GM18520 (cell line): ENCODE data around the gene ETDB.
A peak's percentile ranks its signal among the peaks of the same experiment; 100 is the strongest.
"Not testable (repeated sequence)": the region's sequence is repeated elsewhere in the genome, so short reads cannot be mapped to it uniquely, and the experiment has no call there.

Experiments
- ATAC-seq: cut with Tn5 transposase; IDR thresholded peaks from one replicate; pipeline ENCODE4 v1.9.1; 2021; ENCODE audit not compliant: unreplicated experiment

The ETDB gene

DNA sequence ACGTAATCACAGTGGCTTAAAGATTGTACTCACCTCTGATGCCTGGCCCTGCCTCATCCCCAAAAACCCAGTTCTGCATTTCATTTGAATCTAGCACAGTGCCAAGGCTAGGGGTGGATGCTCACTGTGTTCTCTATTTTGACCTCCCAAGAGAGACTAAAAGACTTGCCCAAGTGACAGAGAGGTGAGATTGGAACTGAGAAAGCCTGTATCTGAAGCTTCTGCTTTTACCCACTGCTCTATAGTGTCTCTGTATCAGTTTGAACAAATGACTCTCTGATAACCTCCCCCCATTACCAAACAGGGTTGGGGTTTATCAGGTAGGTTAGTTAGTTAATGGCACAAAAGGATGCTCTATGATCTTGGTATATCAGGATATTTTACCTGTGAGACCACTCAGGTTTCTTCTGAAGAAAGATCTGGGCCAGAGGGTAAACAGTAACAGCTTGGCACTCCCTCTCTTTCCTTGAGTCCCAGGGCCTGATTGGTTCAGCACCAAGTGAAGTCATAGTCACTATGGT, at the start of gene ETDB:
Gene ETDB, minus strand, starts transcription at position 471 of the 521 bp plus-strand sequence. CDS start 1,265 bp downstream, outside the sequence.
- ATAC-seq = not testable (repeated sequence)

GRCh38 chrX:135169534-135169933, 49.2 kb upstream of the ETDB start:
- not testable (repeated sequence) for ATAC-seq

DNA sequence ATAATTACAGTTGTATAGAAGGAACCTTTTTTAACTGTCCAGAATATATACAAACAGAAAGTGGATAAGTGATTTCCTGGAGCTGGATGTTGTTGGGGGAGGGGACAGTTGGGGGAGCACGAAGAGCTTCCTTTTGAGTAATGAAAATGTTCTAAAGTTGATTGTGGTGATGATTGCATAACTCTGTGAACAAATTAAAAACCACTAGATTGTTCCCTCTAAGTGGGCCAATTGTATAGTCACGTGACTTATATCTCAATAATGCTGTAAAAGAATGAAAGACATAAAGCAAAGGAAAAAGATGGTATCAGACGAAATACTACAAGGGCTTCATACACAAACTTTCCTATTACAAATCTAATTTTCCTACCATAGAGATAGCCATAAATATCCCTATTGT, 48.2 kb upstream of the ETDB start:
- no peak for ATAC-seq

- ATAC-seq = not testable (repeated sequence)
Measured at GRCh38 chrX:135154688-135155087, 34.4 kb upstream of the ETDB start.

- not testable (repeated sequence) for ATAC-seq
Measured at GRCh38 chrX:135126145-135126544, 5.8 kb upstream of the ETDB start.

GRCh38 chrX:135116064-135116463, 4.3 kb downstream of the ETDB start:
- not testable (repeated sequence) for ATAC-seq

DNA sequence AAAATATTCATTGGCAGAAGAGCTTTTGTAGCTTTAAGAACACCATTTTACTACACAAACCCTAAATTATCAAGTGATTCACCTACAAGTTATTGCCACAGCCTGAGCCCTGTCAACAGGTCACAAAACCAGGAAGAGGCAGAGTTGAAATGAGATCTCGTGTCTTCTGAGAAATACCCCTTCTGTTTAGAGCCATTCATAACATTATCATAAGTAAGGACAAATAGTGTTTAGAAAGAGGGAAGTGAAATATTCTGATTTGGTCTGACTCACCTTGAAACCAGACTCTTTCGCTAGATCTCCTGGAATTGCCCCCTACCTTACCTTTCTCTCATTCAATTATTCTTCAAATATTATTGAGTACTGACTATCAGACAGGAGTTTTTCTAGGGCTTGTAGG, 5.9 kb downstream of the ETDB start:
- ATAC-seq = peak; percentile 91

DNA sequence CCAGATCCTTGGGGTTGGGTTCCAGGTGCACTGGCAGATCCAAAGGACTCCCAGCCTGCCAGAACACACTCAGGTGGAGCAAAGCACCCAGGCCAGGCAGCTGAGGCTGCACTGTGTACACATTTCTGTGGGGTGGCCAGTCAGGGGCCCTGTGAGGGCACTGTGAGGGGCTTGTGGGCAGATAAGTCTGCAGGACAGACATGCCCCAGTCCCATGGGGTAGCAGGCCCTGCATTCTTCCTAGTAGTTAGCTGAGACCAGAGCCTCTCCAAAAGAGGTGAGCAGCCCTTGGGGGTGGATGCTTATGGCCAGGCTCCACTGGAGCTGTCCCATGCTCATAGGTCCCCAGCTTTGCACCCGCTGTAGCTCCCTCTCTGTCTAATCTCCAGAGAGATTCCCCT, 7.6 kb downstream of the ETDB start:
- ATAC-seq = no peak

- no peak for ATAC-seq
Measured at GRCh38 chrX:135112096-135112729, 8.1 kb downstream of the ETDB start.

DNA sequence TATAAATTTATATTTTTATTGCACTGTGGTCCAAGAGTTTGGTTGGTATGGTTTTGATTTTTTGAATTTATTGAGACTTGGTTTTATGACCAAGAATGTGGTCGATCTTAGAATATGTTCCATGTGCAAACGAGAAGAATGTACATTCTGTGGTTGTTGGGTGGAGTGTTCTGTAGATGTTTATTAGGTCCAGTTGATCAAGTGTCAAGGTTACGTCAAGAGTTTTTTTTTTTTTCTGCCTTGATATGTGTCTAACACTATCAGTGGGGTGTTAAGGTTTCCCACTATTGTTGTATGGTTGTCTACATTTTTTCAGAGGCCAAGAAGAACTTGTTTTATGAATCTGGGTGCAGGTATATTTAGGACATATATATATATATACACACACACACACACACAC, 10.8 kb downstream of the ETDB start:
- ATAC-seq = no peak

GRCh38 chrX:135099493-135099783, 20.9 kb downstream of the ETDB start:
- ATAC-seq = no peak

DNA sequence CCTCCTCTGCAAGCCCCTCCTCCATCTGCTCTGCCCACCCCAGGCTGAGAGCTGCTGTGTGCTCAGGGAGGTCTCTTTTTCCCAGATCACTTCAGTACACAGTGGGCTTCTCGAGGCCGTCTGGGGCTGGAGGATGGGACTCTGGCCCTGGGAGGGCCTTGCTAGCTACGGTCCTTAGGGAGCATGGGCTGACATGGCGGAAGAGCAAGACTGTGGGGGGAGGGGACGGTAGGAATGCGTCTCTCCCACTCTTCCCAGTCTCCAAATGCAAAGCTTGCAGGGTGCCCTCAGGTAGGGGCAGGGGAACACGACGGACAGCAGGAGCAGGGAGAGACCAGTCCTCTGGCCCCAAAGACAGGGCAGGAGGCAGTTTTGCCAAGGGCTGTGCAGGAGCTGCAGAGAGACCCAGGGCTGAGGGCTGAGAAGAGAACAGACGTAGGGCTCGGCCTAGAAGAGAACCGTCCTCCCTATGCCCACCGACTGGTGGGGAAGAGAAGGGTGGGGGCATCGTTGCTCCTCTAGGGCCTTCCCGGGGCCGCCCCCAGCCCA, 23.1 kb downstream of the ETDB start:
- ATAC-seq = not testable (repeated sequence)

GRCh38 chrX:135095715-135096114, 24.6 kb downstream of the ETDB start:
- ATAC-seq = no peak

DNA sequence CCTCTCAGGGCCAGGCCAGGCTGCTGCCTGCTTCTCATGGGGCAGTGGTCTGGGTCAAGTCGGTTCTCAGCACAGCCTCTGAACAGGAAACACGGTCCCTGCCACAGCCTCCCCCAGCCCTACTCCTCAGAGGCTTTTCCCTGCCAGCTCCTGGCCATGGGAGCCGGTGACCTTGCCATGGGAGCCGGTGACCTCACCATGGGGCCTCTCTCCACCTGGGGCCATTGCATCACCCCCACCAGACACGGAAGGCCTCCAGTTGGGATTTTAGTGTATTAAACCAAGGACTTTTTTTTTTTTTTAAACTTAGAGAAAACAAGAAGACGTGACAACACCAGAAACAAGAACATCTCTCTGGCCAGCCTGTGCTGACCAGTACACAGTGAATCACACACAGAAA, 25.6 kb downstream of the ETDB start:
- no peak for ATAC-seq

DNA sequence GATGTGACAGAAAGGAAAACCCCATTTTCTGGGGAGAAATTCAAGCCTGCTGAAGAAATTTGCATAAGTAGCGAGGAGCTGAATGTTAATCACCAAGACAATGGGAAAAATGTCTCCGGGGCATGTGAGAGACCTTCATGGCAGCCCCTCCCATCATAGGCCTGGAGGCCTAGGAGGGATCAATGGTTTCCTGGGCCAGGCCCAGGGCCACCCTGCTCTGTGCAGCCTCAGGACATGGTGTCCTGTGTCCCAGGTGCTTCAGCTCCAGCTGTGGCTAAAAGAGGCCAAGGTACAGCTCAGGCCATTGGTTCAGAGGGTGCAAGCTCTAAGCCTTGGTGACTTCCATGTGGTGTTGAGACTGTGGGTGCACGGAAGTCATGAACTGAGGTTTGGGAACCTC, 31.2 kb downstream of the ETDB start:
- no peak for ATAC-seq

GRCh38 chrX:135087867-135088266, 32.5 kb downstream of the ETDB start:
- no peak for ATAC-seq

DNA sequence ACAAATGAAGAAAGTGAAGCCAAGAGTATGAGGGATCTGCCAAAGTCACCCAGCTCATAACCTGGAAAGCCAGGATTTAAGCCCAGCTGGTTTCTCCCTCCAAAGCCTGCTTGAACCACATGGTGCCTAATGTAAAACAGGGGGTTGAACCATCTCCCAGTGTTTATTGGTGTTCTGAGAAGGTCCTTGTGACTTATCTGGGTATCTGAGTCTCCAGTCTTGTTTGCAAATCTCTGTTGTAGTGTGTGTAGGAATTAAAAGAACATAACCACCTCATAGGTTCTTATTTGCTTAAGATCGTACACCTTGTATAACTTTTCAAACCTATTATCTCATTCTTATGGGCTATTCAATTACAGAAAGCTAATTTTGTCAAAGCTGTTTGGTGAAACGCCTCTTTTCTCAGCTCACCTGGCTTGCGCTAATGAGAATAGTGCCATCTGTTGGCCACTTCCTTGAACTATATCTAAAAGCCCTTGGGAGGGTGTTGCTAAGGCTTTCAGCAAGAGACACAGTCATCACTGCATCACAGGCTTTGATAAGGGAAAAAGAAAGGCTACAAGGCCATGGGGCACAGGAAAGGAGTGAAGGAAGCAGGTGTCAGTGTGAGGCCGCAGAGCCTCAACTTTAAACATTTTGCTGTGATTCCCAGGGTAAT, 34.0 kb downstream of the ETDB start:
- ATAC-seq = peak; percentile 73

DNA sequence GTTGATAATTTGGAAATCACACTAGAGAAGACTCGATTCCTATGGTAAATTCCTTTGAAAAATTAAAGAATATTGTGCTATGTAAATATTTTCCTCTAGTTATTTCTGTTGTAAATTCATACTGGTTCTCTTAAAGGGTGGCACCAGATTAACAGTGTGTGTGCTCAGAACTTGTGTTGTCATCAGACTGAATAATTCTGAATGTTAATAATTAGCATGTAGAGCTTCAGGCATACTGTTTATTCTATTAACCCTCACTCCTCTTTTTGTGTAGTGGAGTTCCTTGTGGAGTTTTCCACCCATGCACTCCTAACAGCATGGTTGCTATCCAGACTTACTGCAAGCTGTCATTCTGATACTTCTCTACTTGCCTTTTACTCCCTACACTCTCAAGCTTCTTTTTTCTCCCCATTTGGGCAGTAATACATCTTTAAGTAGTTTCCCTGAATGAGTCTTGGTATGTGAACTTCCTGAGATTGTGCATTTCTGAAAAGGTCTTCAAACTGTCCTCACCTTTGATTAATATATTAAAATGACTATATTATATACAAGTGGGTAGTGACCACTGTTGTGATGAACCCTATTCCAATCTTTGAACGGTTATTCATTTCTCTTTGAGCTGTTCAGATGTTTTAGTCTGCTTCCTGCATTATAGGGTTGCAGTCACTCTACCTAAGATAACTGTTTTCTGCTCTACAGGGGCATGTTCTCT, 38.5 kb downstream of the ETDB start:
- no peak for ATAC-seq
